ENCODE results near the gene HECTD4. TPM values are rescaled to one million over a fixed set of nuclear protein-coding genes. Genes with fewer than 3 reads are reported as not detected.

HECTD4 gene
- total and polyA plus RNA-seq, 2 donors (not counting 1 experiment from before 2014, with no cell fraction given), result 46.4 to 92.2 TPM

DNA sequence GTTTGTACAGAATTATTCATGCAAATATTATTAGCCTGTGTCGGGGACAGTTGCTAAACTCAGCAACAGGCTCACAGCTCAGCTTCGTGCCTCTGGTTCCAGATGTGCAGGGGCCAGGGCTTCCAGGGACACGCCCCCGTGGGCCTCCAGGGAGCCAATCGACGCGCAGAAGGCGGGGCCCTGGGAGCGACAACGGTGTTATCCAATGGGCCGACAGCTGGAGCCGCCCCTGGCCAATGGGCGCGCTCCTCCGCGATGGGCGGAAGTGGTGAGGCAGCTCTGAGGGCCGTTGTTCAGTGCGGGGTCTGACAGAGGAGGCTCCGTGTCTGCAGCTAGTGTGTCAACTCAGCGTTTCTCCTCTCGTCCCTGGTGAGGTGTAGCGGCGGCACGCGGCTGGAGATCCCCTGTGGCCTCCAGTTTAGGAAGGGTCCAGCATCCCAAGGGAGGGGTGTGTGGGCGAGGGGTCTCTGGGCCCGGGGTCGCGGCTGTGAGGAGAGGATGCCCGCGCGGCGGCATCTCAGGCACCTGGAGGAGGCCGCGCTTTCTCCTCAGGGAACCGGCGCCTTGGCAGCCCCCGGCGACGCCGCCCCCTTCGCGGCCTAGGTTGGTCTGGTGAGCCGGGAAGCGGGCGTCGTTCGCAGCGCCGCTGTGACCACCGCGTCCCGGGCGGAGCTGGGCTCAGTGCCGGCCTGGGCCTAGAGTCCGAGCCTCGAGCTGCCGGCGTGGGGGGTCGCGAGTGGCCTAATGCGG is 256.8 kb downstream of the HECTD4 start, which contains the start of gene TRAFD1:
Gene TRAFD1, plus strand, starts transcription at position 311 of the 750 bp plus-strand sequence. CDS start 4,963 bp downstream, outside the sequence.
- Histone ChIP-seq H3K4me3 (ENCODE audit: control extremely low read depth in 1 of 5, extremely low read depth in 1 of 5, insufficient read depth in 1 of 5, low read depth in 2 of 5, low read length in 4 of 5) (peak within 1 kb of the TSS; percentile 64 to 88 (median 86)), H3K27me3 (replicated peaks in 1 of 4; ENCODE audit: control extremely low read depth in 1 of 4, control insufficient read depth in 3 of 4, insufficient read depth in 4 of 4, low read length in 3 of 4) (no peaks in the 10 kb centered on the region), H2AFZ (ENCODE audit: insufficient read depth, low read depth, low read length, poor library complexity, severe bottlenecking) (peak within 1 kb of the TSS; percentile 75), H3K79me2 (ENCODE audit: control insufficient read depth, insufficient read depth, low read length) (peaks cover 41% of the 10 kb centered on the region), H3K9me3 (ENCODE audit: control extremely low read depth in 1 of 3, control insufficient read depth in 2 of 3, insufficient read depth in 1 of 3, low read length in 2 of 3) (no peaks in the 10 kb centered on the region), H3K9ac (ENCODE audit: low read length) (peak within 1 kb of the TSS; percentile 86), H3K36me3 (replicated peaks in 1 of 2; ENCODE audit: control extremely low read depth in 1 of 2, control insufficient read depth in 1 of 2, extremely low read depth in 1 of 2, insufficient read depth in 2 of 2, low read length in 1 of 2) (no peaks in the 10 kb centered on the region), H3K4me1 (ENCODE audit: control insufficient read depth in 2 of 2, insufficient read depth in 2 of 2, low read length in 2 of 2) (peaks cover 40 to 47% of the 10 kb centered on the region in 2 donors), H4K20me1 (ENCODE audit: control insufficient read depth, insufficient read depth, low read length, poor library complexity, severe bottlenecking) (peaks cover 7% of the 10 kb centered on the region), H3K4me2 (replicated peaks; ENCODE audit: low read depth, low read length, poor library complexity, severe bottlenecking) (peak within 1 kb of the TSS; percentile 82), H3K27ac (ENCODE audit: low read length in 2 of 2) (peak within 1 kb of the TSS; percentile 62 to 86)
- DNase-seq, result peak; percentile 98
- under 1% methylated on average over 63 of the region's 63 CpGs for WGBS (ENCODE audit: insufficient coverage)
- peak; percentile 98 for ATAC-seq (ENCODE audit: low read depth)
- Mint-ChIP-seq H3K9me3 (ENCODE audit: insufficient read depth) (no peaks in the 10 kb centered on the region), H3K4me1 (peaks cover 43% of the 10 kb centered on the region), H3K27me3 (peaks cover 4% of the 10 kb centered on the region), H3K27ac (peak within 1 kb of the TSS; percentile 89), H3K4me3 (peak within 1 kb of the TSS; percentile 76)
- ChIA-PET POLR2A (interaction anchor here (0.5 to 5.4 kb wide), 4 partner anchors 17 to 112 kb away, joined by 3 to 35 read pairs (median 6); partner anchors contain the start of genes ERP29, NAA25 and TMEM116), CTCF (interaction anchor here (0.5 to 2.3 kb wide), 4 partner anchors 10 to 134 kb away, joined by 3 to 10 read pairs (median 4); partner anchors contain the start of gene NAA25)
- intact Hi-C loops (cut with micrococcal nuclease), result loop anchor here (1.0 to 5.0 kb wide), 6 partner anchors 17 to 293 kb away; partner anchors contain the start of genes ERP29, NAA25, PTPN11 and RPL6
- TF ChIP-seq, protein P1, sequence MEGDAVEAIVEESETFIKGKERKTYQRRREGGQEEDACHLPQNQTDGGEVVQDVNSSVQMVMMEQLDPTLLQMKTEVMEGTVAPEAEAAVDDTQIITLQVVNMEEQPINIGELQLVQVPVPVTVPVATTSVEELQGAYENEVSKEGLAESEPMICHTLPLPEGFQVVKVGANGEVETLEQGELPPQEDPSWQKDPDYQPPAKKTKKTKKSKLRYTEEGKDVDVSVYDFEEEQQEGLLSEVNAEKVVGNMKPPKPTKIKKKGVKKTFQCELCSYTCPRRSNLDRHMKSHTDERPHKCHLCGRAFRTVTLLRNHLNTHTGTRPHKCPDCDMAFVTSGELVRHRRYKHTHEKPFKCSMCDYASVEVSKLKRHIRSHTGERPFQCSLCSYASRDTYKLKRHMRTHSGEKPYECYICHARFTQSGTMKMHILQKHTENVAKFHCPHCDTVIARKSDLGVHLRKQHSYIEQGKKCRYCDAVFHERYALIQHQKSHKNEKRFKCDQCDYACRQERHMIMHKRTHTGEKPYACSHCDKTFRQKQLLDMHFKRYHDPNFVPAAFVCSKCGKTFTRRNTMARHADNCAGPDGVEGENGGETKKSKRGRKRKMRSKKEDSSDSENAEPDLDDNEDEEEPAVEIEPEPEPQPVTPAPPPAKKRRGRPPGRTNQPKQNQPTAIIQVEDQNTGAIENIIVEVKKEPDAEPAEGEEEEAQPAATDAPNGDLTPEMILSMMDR (IDR thresholded peaks at IDR 0.05), result no peak
- no peak for TF ChIP-seq EZH2 (IDR thresholded peaks at IDR 0.05; ENCODE audit: borderline replicate concordance, insufficient read depth, low read depth, low read length, poor library complexity, severe bottlenecking)

Data from B cell (primary cell).